IMR-90 (cell line): ENCODE results near the gene CMSS1. TPM values are rescaled to one million over a fixed set of nuclear protein-coding genes. Genes with fewer than 3 reads are reported as not detected.
A peak's percentile ranks its signal among the peaks of the same experiment; 100 is the strongest.

ENCODE experiments used
- ATAC-seq: fragments of 200-7000 bp; cut with Tn5 transposase; 2 replicates; pipeline ENCODE4 v1.9.1; 2020; ENCODE audit warnings: low read depth, mild to moderate bottlenecking, moderate library complexity
- BruUV-seq: library from RNA; stranded (reverse); fragments of 400-500 nt; replicated peaks from 2 replicates; lab custom pipeline; 2021; lab: Mats Ljungman, UMichigan
- CTCF ChIA-PET: fragments of 300-600 bp; formaldehyde crosslinking; extraction: SDS; loops from one replicate; lab custom pipeline; 2021; ENCODE audit warnings: antibody characterized with exemption; lab: Yijun Ruan, JAX
- POLR2A ChIA-PET: fragments of 300-600 bp; sonication (Branson Sonifier 250); formaldehyde crosslinking; loops from one replicate; lab custom pipeline; 2022; ENCODE audit warnings: antibody characterized with exemption; ENCODE audit not compliant: unreplicated experiment; lab: Charles Lee
- DNase-seq: peaks from one replicate; pipeline ENCODE4 v3.0.0; 2013
- H2AFZ ChIP-seq: replicated peaks from 2 replicates; pipeline ENCODE3; 2013; ENCODE audit warnings: low read length, mild to moderate bottlenecking; ENCODE audit not compliant: poor library complexity
- H2AK5ac ChIP-seq: 2 replicates; pipeline ENCODE4 v1.6.1; 2013; ENCODE audit warnings: low read depth, low read length, inconsistent platforms
- H2AK9ac ChIP-seq: replicated peaks from 2 replicates; pipeline ENCODE3; 2013; ENCODE audit warnings: mild to moderate bottlenecking, low read depth, low read length, moderate library complexity; ENCODE audit not compliant: poor library complexity
- H2BK120ac ChIP-seq: 2 replicates; pipeline ENCODE4 v1.6.1; 2013; ENCODE audit warnings: low read depth, low read length, inconsistent platforms
- H2BK15ac ChIP-seq: 3 replicates; pipeline ENCODE4 v1.6.1; 2013; ENCODE audit warnings: low read depth, low read length, inconsistent platforms
- H2BK20ac ChIP-seq: 2 replicates; pipeline ENCODE4 v1.6.1; 2013; ENCODE audit warnings: low read depth, mild to moderate bottlenecking, inconsistent platforms, low read length, moderate library complexity
- H2BK5ac ChIP-seq: 2 replicates; pipeline ENCODE4 v1.6.1; 2013; ENCODE audit warnings: mild to moderate bottlenecking, low read depth, low read length, inconsistent platforms; ENCODE audit not compliant: poor library complexity, severe bottlenecking
- H3K14ac ChIP-seq: replicated peaks from 2 replicates; pipeline ENCODE4 v1.6.1; 2013; ENCODE audit warnings: low read depth, low read length, inconsistent platforms
- H3K18ac ChIP-seq: 2 replicates; pipeline ENCODE4 v1.6.1; 2013; ENCODE audit warnings: low read depth, low read length, control low read depth
- H3K23ac ChIP-seq: 2 replicates; pipeline ENCODE4 v1.6.1; 2013; ENCODE audit warnings: low read depth, low read length, inconsistent platforms
- H3K27ac ChIP-seq: 2 replicates; pipeline ENCODE4 v1.5.1; 2013; ENCODE audit warnings: mild to moderate bottlenecking, control low read depth, low read length; ENCODE audit not compliant: insufficient read depth
- H3K27me3 ChIP-seq: 2 replicates; pipeline ENCODE4 v1.6.1; 2013; ENCODE audit warnings: low read length; ENCODE audit not compliant: control insufficient read depth, insufficient read depth
- H3K36me3 ChIP-seq: 2 replicates; pipeline ENCODE4 v1.6.1; 2013; ENCODE audit warnings: low read length, mixed read lengths; ENCODE audit not compliant: control insufficient read depth, insufficient read depth
- H3K4ac ChIP-seq: 2 replicates; pipeline ENCODE4 v1.6.1; 2013; ENCODE audit warnings: low read depth, low read length, inconsistent platforms
- H3K4me1 ChIP-seq: 2 replicates; pipeline ENCODE4 v1.6.1; 2013; ENCODE audit warnings: low read length, mixed read lengths; ENCODE audit not compliant: control insufficient read depth, insufficient read depth
- H3K4me2 ChIP-seq: 2 replicates; pipeline ENCODE4 v1.6.1; 2013; ENCODE audit warnings: low read depth, mild to moderate bottlenecking, control low read depth, low read length, moderate library complexity
- H3K4me3 ChIP-seq: 2 replicates; pipeline ENCODE4 v1.5.1; 2013; ENCODE audit warnings: low read depth, mild to moderate bottlenecking, control low read depth, low read length, moderate library complexity; ENCODE audit not compliant: insufficient read depth
- H3K56ac ChIP-seq: 2 replicates; pipeline ENCODE4 v1.6.1; 2013; ENCODE audit warnings: low read length, inconsistent platforms; ENCODE audit not compliant: insufficient read depth; ENCODE audit errors: extremely low read depth
- H3K79me1 ChIP-seq, 2 experiments: 2 replicates each; pipeline ENCODE4 v1.6.1; 2013; ENCODE audit warnings: low read length in 2 of 2, inconsistent platforms in 1 of 2, low read depth in 1 of 2
- H3K9ac ChIP-seq: 2 replicates; pipeline ENCODE4 v1.6.1; 2013; ENCODE audit warnings: low read depth, low read length, control low read depth
- H3K9me1 ChIP-seq: 2 replicates; pipeline ENCODE4 v1.6.1; 2013; ENCODE audit warnings: low read length, inconsistent platforms; ENCODE audit not compliant: insufficient read depth
- H3K9me3 ChIP-seq: 2 replicates; pipeline ENCODE4 v1.6.1; 2013; ENCODE audit warnings: low read length; ENCODE audit not compliant: control insufficient read depth, insufficient read depth
- H4K20me1 ChIP-seq: 2 replicates; pipeline ENCODE4 v1.6.1; 2013; ENCODE audit warnings: low read length, inconsistent platforms; ENCODE audit not compliant: insufficient read depth
- H4K5ac ChIP-seq: 2 replicates; pipeline ENCODE4 v1.6.1; 2013; ENCODE audit warnings: mild to moderate bottlenecking, low read depth, low read length, control low read depth
- H4K8ac ChIP-seq, 2 experiments: 2 replicates each; pipeline ENCODE4 v1.6.1; 2013; ENCODE audit warnings: low read depth in 2 of 2, low read length in 2 of 2, control low read depth in 1 of 2, inconsistent platforms in 1 of 2
- H4K91ac ChIP-seq: 2 replicates; pipeline ENCODE4 v1.6.1; 2013; ENCODE audit warnings: low read depth, low read length, inconsistent platforms; ENCODE audit not compliant: insufficient read depth
- BHLHE40 ChIP-seq: fragments of 150-350 bp; IDR thresholded peaks from 2 replicates; pipeline ENCODE4 v1.6.1; 2016; ENCODE audit warnings: mild to moderate bottlenecking, low read depth, low read length
- CEBPB ChIP-seq: IDR thresholded peaks from 2 replicates; pipeline ENCODE4 v1.6.1; 2012; ENCODE audit warnings: low read depth, low read length, improper control_type of control experiment
- FOS ChIP-seq: fragments of 150-350 bp; IDR thresholded peaks from 2 replicates; pipeline ENCODE4 v1.6.1; 2016; ENCODE audit warnings: low read depth, low read length
- POLR2A ChIP-seq: IDR thresholded peaks from 2 replicates; pipeline ENCODE4 v1.6.1; 2012; ENCODE audit warnings: mild to moderate bottlenecking, low read depth, low read length
- WGBS, 2 experiments: methylation state at CpG; one replicate each; pipeline versions ENCODE4 v1.1.5 to v1.1.7; 2013; ENCODE audit warnings: missing lambda C conversion rate in 2 of 2; ENCODE audit not compliant: insufficient read length in 1 of 2; ENCODE audit errors: extremely low coverage in 2 of 2; 5-methylcytosine and 5-hydroxymethylcytosine counted together
- dilution Hi-C: fragments of 300-500 bp; cut with HindIII; formaldehyde crosslinking; loops from one replicate; pipeline ENCODE4 v1.14.3; 2018; ENCODE audit warnings: low sequenced_read_pairs; ENCODE audit not compliant: unreplicated experiment
- in situ Hi-C: fragments of 300-500 bp; cut with MboI; formaldehyde crosslinking; loops from 3 replicates; pipeline ENCODE4 v1.14.3; 2019; ENCODE audit warnings: low sequenced_read_pairs, inconsistent platforms, mixed read lengths
- intact Hi-C: fragments of 100-400 bp; cut with micrococcal nuclease; formaldehyde crosslinking; loops from 2 replicates; pipeline ENCODE4 v1.10.0; 2022
- polyA plus RNA-seq, 3 experiments: library from polyadenylated mRNA; depleted of rRNA; stranded (reverse); fragments of >200 nt; gene quantifications; 2 replicates each; pipeline ENCODE4 v1.2.3, GENCODE V29; 2012; ENCODE audit warnings: low replicate concordance in 1 of 3
- total RNA-seq: library from RNA; depleted of rRNA; stranded (reverse); fragments of >200 nt; gene quantifications from 2 replicates; pipeline ENCODE4 v1.2.3, GENCODE V29; 2012
- TF ChIP-seq, protein P1 (sequence below): fragments of 150-350 bp; IDR thresholded peaks from 2 replicates; pipeline ENCODE4 v1.6.1; 2016; ENCODE audit warnings: low read depth, mild to moderate bottlenecking, low read length, moderate library complexity, borderline replicate concordance

CMSS1 gene
- total and polyA plus RNA-seq, 2 of the 4 experiments (the other 2 are of a cell fraction) = 12.5 to 13.6 TPM

DNA sequence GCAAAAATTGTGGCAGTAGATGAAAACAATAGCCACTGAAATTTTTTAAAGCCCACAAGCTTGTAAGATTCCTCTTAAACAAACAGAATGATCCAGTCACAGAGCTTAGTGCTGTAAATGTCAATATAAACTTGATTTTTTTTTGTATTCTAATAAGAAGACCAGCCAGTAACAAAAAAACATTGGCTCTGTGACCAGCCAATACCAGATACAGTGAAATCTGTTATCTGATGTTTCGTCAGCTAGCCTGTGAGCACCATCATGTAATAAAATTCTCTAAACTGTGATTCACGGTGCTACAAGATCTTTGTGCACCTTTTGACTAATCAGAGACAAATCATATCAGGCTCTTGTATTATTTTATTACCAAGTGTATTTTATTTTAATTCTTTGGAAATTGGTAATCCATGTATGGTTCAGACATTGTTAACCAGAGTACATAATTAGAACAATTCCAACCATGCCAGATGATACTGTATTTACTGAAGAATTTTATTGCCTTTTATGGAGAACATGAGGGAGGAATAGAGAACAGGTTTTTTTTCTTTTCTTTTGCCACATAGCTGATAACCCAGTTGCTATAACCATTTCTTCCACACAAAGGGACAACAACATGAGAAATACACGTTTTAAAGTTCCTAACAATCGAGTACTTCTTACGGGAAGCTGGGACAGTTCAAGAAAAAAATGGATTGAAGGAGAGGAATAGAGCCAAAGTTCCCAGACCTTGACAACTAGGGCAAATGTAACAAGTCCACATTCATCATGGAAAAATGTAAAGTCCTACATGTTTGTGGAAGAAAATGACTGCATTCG, 224.7 kb downstream of the CMSS1 start:
- peak; percentile 30 for ATAC-seq
- peak overlapping the region; percentile 95 for H2BK15ac ChIP-seq
- H2BK5ac ChIP-seq = peak overlapping the region; percentile 100
- peak overlapping the region; percentile 38 for H2AK9ac ChIP-seq
- H4K20me1 ChIP-seq = no peaks in the 10 kb centered on the region
- no peaks in the 10 kb centered on the region for H3K9me3 ChIP-seq
- peak overlapping the region; percentile 88; the same call in 1 of the 2 replicates for H3K4me2 ChIP-seq
- peak overlapping the region; percentile 96 for H3K14ac ChIP-seq
- intact Hi-C loops (loop anchor here (5.0 kb wide), 1 partner anchor 90 kb away; no protein-coding TSS in a partner anchor), in situ Hi-C loops (no loop called here), dilution Hi-C loops (no loop called here)
- H2BK20ac ChIP-seq = peak overlapping the region; percentile 100
- peaks cover 8% of the 10 kb centered on the region for H3K9me1 ChIP-seq
- H2AFZ ChIP-seq = no peak overlapping the region
- peaks cover 24% of the 10 kb centered on the region for H3K4me1 ChIP-seq
- peak; percentile 93 for DNase-seq
- no peak overlapping the region for H3K4me3 ChIP-seq
- H2AK5ac ChIP-seq = peak overlapping the region; percentile 83
- peak overlapping the region; percentile 99 for H3K23ac ChIP-seq
- peak overlapping the region; percentile 35; the same call in 1 of the 2 replicates for H3K9ac ChIP-seq
- H3K27ac ChIP-seq = peak overlapping the region; percentile 90
- peak overlapping the region; percentile 98 for H2BK120ac ChIP-seq
- peak overlapping the region; percentile 82 to 96 for H4K8ac ChIP-seq
- H3K56ac ChIP-seq = peak overlapping the region; percentile 87
- no TSS peak for BruUV-seq
- H4K5ac ChIP-seq = peak overlapping the region; percentile 86
- peak overlapping the region; percentile 97 for H3K4ac ChIP-seq
- CTCF ChIA-PET = interaction anchor here (0.6 to 1.9 kb wide), 4 partner anchors 13 to 356 kb away, joined by 3 to 7 read pairs (median 4); no protein-coding TSS in a partner anchor
- no peaks in the 10 kb centered on the region for H3K36me3 ChIP-seq
- WGBS, 2 experiments = 0% methylated on average over 1 of the region's 6 CpGs; no CpG with 5 or more reads in 1 of the 2 experiments
- TF ChIP-seq BHLHE40 = 0 out of 2 replicates have a peak, but pooled peaks have one; percentile 3
- TF ChIP-seq FOS = no peak
- TF ChIP-seq CEBPB = peak; percentile 81
- TF ChIP-seq POLR2A = 0 out of 2 replicates have a peak, but pooled peaks have one; percentile 25
- TF ChIP-seq, protein P1, sequence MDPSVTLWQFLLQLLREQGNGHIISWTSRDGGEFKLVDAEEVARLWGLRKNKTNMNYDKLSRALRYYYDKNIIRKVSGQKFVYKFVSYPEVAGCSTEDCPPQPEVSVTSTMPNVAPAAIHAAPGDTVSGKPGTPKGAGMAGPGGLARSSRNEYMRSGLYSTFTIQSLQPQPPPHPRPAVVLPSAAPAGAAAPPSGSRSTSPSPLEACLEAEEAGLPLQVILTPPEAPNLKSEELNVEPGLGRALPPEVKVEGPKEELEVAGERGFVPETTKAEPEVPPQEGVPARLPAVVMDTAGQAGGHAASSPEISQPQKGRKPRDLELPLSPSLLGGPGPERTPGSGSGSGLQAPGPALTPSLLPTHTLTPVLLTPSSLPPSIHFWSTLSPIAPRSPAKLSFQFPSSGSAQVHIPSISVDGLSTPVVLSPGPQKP = no peak
- H3K18ac ChIP-seq = peak overlapping the region; percentile 94
- H3K79me1 ChIP-seq = peaks cover 0 to 4% of the 10 kb centered on the region in 2 experiments; a peak in 3 of 4 replicates
- H3K27me3 ChIP-seq = no peaks in the 10 kb centered on the region
- H4K91ac ChIP-seq = peak overlapping the region; percentile 95
- POLR2A ChIA-PET = interaction anchor here (1.0 to 1.6 kb wide), 3 partner anchors 10 to 218 kb away, joined by 3 to 4 read pairs (median 3); partner anchors contain the start of gene TBC1D23
